ENCODE data around the gene NKAPD1.
"Not testable (repeated sequence)": the region's sequence is repeated elsewhere in the genome, so short reads cannot be mapped to it uniquely, and the experiment has no call there.

NKAPD1 gene

DNA sequence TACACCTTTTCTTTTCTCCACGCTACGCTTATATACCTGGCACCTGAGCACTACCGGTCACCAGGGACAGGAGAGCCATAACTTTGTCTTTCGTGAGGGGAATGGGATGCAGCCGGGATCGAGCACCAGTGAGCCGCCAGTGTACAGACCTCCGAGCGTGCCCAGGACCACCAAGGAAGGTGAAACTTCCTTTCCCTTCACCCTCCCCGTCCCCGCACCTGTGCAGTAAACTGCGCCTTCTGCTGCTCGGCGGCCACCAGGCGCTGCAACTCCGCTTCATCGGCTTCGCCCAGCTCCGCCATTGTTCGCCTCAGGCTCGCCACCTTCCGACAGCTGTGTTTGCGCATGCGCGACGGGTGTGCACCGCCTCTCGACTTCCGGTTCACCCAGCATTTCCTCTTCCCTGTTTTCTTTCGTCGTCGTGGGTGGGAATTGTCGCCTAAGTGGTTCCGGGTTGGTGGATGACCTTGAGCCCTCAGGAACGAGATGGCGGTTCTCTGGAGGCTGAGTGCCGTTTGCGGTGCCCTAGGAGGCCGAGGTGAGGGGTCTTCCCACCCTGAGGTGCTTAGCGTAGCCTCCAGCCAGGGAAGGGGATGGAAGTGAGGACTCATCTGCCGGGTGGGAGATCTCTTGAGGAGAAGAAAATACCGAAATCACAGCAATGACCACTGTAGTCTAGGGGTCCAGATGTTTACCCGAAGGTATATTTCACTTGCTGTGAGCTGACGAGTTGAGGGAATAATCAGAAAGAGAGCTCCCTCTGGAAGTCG lies 12.5 kb downstream of the NKAPD1 start, which contains the start of the genes SDHD and TIMM8B:
SDHD (plus strand) TSS at position 452 of the 770 bp plus-strand sequence; CDS start at position 487, 35 bp downstream.
TIMM8B (minus strand) TSS at position 335 of the 770 bp plus-strand sequence; CDS start at position 302, 33 bp downstream.
- peak; percentile 99 for DNase-seq (ENCODE audit: low spot score)

DNA sequence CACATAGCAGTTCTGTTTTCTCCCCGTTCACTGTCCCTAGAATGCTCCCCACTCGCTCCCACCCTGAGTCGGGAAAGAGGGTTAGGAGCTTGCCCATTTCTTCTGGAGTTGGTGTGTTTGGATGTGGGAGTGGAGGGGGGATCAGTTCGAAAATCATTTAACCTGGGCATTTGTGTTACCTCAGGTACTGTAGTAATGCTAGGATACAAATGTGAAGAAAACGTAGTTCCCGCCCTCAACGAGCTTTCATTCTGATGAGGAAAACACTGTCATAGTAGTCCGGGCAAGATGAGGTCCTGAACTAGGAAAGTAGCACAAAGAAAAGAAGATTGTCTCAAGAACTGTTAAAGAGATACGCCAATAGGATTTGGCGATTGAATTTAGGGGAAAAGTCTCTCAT lies 13.1 kb downstream of the NKAPD1 start:
- DNase-seq (ENCODE audit: low spot score): no peak

DNA sequence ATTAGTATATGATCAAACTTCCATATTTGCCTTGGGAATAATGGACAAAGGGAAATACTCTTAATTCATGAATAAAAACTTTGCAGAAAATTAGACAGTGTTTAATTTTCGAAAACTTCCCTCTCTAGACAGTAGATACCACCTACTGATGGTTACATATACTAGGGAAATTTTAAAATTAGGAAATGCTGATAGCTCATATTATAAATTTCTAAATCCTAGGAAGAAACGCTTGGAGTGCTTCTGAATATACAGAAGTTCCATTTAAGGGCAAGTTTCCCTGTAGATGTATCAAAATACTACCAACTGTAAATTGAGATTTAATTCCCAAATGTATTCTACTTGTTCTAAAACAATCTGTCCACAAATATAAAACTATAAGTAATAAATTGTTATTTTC lies 21.2 kb downstream of the NKAPD1 start:
- not testable (repeated sequence) for DNase-seq (ENCODE audit: low spot score)

DNA sequence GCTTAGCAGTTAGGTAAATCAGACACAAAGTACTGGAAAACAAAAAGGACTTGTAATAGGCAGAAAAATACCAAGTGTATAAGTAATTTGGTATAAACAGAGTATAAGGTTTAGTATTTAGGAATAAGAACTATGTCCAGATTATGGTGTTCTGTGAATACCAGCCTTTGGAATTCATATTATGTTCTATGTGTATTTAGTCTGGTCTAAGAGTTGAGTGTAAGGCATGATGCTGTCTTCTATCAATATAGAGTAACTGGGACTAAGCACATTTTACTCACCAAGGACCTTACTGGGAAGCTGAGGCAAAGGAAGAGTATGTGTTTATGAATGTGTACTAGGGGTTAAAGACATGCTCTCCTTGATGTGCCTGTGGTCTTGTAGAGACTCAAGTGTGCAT lies 22.1 kb downstream of the NKAPD1 start:
- DNase-seq (ENCODE audit: low spot score): no peak

DNA sequence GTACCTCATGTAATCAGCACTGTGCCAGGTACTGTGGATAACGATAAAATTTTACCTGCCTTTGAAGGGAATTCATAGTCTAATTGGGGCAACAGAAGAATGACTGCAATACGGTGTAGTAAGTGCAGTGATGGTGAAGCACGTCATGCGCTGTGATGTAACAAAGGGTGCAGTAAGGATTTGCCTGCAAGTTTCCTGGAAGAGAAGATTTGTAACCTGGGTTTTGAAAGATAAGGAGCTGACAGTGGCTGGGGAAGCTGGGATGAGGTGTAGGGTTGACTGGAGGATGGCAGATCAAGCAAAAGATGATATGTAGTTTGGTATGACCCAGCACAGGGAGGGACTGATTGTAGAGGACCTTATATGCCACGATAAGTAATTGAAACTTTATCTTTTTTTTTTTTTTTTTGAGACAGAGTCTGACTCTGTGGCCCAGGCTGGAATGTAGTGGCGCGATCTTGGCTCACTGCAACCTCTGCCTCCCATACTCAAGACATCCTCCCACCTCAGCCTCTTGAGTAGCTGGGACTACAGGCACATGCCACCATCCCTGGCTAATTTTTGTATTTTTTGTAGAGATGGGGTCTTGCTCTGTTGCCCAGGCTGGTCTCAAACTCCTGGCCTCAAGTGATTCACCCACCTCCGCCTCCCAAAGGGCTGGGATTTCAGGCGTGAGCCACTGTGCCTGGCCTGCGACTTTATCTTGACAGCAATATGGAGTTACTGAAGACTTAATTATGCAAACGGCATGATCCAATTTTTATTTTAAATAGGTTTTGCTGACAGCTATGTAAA lies 23.8 kb downstream of the NKAPD1 start:
- no peak for DNase-seq (ENCODE audit: low spot score)

DNA sequence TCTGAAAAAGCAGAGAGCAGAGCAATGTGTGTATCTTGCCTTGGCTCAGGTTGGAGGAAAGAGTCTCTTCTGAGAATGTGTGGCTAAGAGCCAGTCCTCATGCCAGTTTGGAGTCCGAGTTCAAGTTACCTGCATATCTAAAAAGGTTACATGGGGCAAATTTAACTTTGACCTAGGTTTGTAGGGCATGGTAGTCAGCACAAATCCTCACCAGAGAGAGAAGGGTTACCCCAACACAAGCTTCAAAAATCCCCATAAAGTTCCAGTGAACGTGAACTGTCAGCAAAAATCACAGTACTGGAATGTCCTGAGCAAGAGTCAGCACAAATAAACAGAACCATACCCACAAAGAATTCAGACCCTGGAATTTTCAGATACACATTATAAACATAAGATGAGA lies 26.4 kb downstream of the NKAPD1 start:
- DNase-seq (ENCODE audit: low spot score): no peak

DNA sequence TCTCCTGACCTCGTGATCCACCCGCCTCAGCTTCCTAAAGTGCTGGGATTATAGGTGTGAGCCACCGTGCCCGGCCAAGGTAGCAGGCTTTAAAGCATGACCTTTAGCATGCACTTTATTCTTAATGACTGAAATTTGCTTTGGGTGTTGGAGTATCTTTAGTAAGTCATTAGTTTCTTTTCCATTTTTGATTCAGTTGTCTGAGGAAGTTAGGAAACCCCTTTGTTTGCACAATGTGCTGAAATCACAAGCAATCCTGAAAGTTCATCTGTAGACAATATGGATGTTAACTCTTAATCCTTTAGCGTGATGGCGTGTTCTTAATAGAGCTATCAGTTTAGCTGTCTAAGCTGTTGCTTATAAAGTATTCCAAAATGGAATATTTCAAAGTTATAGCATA lies 29.3 kb downstream of the NKAPD1 start:
- no peak for DNase-seq (ENCODE audit: low spot score)

DNA sequence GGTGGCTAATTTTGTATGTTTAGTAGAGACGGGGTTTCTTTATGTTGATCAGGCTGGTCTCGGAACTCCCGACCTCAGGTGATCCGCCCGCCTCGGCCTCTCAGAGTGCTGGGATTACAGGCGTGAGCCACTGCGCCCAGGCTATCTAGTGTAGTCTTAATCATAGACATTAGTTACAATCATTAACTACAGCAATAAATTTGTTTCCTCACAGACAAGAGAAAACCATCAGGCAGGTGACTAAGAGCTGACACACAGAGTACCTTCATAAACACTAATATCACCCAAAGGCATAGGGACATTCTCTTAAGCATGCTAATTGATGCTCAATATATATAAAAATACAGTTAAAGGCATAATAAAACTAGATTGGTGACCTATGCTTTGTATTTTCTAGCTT lies 32.0 kb downstream of the NKAPD1 start:
- no peak for DNase-seq (ENCODE audit: low spot score)

DNA sequence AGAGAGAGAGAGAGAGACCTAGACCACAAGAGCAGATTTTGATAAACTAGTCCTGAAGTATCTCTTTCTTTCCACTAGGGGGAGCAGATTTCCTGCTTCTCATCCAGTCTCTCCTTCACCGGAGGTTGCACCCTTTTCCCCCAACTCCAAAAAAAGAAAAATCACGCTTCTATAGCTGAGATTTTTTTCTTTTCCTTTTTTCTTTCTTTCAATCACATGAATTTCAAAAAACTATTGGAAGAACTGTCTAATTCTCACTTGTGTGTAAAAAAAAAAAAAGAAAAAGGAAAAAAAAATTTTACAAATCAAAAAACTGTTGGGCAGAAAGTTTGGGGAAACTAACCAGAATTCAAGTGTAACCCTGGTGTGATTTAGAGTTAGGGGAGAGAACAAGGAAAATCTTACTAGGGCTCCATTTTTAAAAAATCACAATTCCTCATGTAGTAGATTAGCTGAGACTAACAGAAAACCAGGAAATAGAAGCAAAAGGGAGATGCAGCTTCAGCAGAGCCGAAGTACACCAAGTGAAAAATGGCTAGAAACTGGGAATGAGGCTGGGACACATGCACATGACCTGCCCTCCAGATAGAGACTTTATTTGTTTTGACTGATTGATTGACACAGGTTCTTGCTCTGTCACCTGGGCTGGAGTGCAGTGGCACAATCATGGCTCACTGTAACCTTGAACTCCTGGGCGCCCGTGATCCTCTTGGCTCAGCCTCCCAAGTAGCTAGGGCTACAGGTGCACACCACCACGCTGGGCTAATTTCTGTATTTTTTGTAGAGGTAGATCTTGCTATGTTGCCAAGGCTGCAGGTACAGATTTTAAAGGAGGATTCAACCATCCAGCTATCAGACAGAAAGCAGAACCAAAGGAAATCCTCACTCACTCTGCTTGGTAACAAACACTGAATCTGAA lies 39.7 kb downstream of the NKAPD1 start:
- peak; percentile 60 for DNase-seq (ENCODE audit: low spot score)

DNA sequence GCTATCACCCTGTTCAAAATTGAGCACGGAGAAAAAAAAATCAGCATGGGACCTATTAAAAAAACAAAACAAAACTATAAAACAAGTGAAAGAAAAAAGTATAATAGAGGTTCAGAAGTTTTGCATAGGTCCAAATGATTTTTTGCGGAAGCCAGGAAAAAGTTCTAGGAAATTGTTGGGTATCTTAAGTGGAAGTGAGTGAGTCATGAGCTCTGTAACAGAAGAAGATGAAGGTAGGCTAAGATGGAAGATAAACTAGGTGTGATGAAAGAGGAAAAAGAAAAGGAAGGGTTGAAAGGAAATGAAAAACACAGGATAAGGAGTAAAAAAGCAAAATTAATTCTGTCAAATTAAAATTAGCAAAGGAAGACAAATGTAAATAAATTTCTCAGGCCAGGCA lies 40.4 kb downstream of the NKAPD1 start:
- no peak for DNase-seq (ENCODE audit: low spot score)

DNA sequence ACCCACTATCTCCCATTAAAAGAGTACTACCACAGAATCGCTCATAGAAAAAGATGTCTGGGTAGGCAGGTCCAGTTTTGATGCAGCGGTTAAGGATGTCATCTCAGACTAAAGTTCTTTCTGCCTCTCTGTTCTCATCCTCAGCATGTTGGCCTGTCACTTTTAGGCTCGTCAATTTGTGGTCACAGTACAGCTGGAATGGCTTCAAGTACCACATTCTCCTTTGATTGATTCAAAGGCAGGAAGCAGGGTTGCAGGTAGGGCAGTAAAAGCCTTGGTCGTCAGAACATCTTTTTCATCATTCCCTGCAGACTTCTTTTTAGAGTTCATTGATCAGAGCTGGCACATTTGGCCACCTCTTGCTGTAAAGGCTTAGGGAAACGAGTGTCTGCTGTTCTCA lies 41.3 kb downstream of the NKAPD1 start:
- DNase-seq (ENCODE audit: low spot score): no peak

DNA sequence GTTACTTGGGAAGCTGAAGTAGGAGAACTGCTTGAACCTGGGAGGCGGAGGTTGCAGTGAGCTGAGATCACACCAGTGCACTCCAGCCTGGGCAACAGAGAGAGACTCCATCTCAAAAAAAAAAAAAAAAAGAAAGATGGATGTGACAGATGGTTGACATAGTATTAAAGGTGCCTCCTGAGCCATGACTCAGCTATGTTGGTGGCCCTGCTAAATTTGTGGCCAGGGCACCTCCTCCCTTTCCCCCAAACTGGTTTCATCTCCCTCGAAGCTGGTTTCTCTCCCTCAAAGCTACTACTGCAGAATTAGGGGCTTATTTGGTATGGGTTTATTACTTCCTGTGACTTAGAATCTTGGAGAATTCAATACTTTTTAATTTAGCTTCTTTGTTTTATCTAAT lies 44.1 kb downstream of the NKAPD1 start:
- no peak for DNase-seq (ENCODE audit: low spot score)

DNA sequence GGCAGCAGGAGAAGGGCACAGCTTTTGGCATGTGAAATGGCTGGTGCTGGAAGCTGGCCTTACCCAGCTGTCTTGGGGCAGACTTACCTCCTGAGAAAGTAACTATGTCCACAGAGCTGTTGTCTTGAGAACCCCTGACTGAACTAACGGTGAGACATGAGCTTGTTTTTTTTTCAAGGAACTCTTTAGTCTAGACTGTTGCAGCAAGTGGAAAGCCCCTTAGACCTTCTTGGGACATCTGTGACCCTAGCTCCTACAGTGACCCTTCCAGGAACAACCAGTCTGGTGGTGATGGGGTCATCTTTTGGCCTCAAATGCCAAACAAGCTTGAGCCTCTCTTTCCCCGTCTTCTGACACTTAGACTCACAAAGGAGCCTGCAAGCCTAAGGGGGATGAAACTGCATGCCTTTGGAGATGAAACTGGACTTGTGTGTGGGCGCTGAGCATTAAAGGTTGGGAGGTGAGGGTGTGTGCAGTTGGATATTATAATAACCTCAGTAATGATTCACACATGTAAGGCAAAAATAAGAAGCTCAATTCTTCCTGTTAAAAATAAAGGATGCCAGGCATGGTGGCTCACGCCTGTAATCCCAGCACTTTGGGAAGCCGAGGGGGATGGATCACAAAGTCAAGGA lies 48.0 kb downstream of the NKAPD1 start:
- no peak for DNase-seq (ENCODE audit: low spot score)

DNA sequence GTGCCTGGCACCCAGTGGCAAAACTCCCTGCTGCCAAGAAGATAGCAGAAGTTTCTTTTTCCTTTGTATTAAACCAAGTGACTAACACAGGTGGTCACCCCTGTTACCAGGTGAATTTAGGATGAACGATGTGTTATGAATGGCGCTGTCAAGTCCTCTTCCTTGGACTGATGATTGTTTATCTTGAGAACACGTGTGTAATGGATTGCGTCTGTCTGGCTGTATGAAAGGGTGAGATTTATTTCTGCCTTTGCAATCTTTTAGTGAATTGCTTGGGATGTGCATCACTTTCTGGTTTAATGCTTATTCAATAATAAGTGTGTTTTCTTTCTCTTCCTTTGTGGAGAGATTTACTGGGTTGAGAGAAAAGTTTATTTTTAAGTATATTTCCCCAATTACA lies 49.0 kb downstream of the NKAPD1 start:
- no peak for DNase-seq (ENCODE audit: low spot score)

DNA sequence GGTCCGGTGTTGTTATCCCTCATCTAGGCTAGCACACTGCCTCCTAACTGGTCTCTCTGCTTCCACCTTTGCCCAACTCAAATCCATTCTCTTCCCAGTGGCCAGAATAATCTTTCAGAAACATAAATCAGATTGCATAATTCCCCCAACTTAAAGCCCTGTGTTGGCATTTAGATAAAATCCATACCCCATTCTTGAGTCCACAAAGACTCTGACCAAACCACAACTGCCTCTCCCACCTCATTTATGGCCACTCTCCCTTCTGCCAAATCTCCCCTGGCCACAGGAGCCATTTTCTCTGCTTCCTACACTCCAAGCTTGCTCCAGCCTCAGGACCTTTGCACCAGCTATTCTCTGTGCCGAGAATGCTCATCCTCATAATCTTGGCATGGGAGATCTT lies 53.0 kb downstream of the NKAPD1 start:
- no peak for DNase-seq (ENCODE audit: low spot score)

DNA sequence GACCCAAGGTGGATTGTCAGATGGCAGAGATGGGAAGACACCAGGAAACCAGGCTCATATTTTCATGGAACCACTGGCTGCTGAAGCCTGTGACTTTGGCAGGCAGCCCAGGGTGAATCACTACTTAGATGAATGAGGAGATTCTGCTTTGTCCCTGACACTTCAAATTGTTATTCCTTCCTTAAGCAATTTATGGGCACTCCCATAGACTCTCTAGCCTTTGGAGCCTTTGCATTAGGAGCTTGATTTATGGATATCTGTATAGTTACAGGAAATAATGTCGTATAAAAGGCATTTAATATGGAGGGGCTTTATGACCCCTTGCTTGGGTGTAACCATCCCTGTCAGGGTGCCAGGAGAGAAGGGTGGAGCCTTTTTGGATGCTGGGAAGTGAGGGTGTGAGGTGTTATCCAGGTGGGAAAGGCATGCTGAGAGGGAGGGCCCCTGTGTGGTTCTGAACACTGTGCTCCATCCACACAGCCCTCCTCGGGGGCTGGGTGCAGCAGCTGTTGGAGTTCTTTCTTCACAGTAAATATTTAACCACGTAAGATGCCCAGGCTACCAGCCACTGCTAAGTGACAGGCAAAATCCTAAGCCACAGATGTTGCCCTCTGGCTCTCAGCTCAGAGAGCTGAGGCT lies 54.5 kb downstream of the NKAPD1 start:
- DNase-seq (ENCODE audit: low spot score): no peak

DNA sequence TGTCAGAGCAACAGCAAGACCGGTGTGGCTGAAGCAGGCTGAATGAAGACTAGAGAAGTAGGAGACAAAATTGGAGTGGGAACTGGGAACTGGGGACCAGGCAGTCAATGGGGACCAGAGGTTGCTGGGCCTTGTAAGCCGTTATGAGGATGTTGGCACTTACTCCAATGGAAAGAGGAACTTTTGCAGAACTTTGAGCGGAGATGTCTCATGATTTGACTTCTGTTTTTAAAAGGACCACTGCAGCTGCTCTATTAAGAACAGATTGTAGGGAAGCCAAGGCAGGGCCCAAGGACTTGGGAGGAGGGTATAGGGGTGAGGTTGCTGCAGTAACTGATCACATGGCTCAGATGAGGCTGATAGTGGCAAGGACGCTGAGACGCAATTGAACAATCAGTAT lies 55.6 kb downstream of the NKAPD1 start:
- no peak for DNase-seq (ENCODE audit: low spot score)

DNA sequence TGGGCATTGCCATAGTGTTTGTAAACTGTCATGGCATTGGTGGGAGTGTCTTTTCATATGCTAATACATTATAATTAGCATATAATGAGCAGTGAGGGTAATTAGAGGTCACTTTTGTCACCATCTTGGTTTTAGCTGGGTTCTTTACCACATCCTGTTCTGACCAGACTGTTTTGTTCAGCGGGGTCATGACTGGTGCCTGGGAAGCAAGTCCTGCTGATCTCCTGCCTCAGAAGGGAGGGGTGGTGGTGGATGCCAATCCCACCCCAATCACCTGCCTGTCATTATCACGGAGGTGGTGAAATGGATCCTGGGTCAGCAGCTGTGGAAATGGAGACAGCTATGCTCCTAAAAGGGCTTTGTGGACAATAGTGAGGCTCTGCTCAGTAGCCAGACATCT lies 58.6 kb downstream of the NKAPD1 start:
- no peak for DNase-seq (ENCODE audit: low spot score)

DNA sequence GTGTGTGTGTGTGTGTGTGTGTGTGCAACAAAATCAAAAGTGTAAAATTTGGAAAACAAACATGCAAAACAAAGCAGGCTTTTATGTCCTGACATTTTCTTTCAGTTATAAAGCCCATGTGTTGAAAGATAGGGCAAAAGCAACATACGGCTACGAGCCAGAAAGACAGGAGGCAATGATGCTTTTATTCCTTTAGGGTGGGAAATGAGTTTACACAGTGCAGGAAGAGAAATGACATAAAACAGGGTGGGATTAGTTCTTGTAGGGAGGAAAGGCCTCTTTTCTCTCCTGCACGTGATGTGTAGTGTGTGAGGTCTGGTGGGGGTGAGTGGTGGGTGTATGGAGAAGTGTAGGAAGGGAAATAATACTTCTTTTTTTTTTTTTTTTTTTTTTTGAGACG lies 60.4 kb downstream of the NKAPD1 start:
- DNase-seq (ENCODE audit: low spot score): no peak
